HG03575 (cell line): Measurements from ENCODE around the gene SLX4IP.

Experiments
- ATAC-seq: cut with Tn5 transposase; IDR thresholded peaks from one replicate; pipeline ENCODE4 v1.9.1; 2021; ENCODE audit not compliant: unreplicated experiment, insufficient number of reproducible peaks, low FRiP score; ENCODE audit errors: extremely low read depth

SLX4IP gene

DNA sequence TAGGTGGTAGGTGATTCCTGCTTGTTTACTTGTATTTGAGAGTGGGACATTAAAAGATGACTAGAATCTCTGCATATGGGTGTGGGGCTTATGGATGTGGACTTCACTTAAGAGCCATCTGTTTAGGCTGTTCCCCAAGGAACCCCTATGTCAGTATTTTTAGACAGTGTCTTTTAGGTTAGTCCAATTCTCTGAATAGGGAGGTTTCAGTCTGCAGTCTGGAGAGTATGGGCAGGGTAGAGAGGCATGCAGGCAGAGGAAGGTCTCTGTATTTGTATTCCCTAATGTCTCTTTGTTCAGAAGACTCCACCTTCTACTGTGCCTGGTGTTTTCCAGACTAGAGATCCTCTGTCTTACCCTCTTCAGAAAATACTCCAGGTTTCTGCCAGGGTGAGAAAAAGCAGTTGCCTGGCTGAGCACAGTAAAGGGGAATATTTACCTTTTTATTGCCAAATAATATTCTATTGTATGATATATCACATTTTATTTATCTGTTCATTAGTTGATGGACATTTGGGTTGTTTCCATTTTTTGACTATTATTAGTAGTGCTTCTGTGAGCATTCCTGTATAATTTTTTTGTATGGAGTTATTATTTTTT is 19.1 kb downstream of the SLX4IP start:
- ATAC-seq = no peak

GRCh38 chr20:10461495-10461894 is 26.4 kb downstream of the SLX4IP start:
- ATAC-seq = no peak

DNA sequence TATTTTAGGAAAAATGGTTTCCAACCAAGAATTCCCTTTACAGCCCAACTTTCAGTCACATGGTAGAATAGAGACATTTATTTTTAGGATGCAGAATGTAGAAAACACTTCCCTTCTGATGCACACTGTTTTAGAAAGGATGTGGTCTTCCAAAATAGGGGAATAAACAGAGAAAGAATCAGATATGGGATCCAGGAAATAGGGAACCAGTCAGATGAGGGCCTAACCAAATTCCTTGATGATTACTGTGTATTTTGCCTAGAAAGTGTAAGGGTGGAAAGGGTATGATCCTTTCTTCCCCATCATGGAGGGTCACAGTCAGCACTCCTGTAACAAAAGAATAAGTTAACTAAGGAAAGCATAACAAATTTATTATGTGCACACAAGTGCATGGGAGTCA is 27.4 kb downstream of the SLX4IP start:
- no peak for ATAC-seq

GRCh38 chr20:10463622-10464021 is 28.5 kb downstream of the SLX4IP start:
- ATAC-seq = no peak

DNA sequence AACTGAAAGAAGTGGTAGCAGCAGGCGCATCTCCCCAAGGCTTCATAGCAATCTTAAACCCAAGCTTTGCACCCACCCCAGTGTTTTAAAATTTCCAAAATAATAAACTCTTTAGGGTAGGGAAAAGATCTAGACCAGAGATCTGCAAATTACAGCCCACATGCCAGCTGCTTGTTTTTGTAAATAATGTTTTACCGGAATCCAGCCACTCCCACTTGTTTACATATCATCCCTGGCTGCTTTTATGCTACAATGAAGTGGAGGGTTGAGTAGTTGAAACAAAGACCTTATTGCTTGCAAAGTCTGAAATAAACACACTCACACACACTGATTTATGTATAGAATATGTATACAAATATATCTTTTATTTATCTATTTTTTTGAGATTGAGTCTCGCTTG is 30.0 kb downstream of the SLX4IP start:
- ATAC-seq = no peak

GRCh38 chr20:10466325-10466724 is 31.2 kb downstream of the SLX4IP start:
- no peak for ATAC-seq

DNA sequence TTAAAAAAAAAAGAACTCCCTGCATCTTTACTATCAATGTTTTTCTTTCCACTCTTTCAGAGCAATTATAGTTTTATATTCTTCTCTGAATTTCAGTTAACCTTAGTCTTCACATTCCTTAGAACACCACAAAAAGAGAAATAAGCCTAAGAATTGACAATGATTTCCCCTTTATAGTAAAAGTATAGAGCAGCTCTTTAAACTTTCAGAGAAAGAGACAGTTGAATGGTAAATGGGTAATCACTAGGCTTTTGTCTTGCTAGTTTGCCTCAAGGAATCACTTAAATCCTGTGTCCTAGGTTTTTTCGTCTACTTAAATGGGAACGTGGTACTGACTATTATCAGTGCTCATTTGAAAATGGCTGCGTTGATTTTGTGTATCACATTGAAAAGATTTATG is 31.8 kb downstream of the SLX4IP start:
- no peak for ATAC-seq

GRCh38 chr20:10467681-10468339 is 32.7 kb downstream of the SLX4IP start:
- no peak for ATAC-seq

DNA sequence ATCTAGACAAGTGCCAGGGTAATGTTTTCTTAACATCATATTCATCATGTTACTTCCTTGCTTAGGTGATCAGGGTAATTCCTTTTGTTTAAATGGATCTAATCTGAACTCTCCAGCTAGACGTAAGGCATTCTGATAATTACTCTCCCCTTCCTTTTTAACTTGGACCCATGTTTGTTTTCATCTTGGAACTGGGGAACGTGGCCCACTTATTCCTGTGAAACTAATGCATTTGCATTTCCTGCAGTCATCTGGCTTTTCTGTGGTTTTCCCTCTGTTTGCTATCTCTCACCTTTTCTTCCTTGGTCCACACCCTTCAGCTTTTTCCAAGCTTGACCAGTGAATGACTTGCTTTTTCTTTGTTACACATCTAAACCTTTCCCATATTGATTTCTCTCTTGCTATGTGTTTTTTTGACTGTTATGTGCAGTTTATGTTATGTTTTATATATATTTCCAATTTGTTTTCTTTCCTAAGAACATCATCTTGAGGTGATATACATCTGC is 33.3 kb downstream of the SLX4IP start:
- ATAC-seq = no peak

- ATAC-seq = no peak
Observed at GRCh38 chr20:10469056-10469455, 34.0 kb downstream of the SLX4IP start.

GRCh38 chr20:10469599-10469998 is 34.5 kb downstream of the SLX4IP start:
- no peak for ATAC-seq

- ATAC-seq = no peak
Observed at GRCh38 chr20:10470276-10470675, 35.2 kb downstream of the SLX4IP start.

DNA sequence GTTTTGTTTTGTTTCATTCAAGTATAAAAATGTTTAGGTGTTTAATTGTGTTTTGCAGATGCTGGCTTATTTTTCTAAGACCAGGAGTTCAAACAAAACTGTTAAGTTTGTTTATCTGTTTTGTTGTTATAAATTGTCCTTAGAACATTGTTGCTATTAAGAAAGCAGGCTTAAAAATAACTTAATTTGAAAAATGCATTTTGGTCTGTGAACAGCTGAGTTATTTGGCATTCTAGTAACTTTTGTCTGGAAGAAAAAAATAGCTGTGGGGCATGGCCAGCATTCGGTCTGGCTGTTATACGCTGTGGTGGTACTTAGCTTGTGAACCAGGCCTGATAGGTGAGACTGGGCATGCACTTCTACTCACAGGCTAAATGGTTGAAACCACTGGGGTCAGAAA is 37.8 kb downstream of the SLX4IP start:
- ATAC-seq = no peak

DNA sequence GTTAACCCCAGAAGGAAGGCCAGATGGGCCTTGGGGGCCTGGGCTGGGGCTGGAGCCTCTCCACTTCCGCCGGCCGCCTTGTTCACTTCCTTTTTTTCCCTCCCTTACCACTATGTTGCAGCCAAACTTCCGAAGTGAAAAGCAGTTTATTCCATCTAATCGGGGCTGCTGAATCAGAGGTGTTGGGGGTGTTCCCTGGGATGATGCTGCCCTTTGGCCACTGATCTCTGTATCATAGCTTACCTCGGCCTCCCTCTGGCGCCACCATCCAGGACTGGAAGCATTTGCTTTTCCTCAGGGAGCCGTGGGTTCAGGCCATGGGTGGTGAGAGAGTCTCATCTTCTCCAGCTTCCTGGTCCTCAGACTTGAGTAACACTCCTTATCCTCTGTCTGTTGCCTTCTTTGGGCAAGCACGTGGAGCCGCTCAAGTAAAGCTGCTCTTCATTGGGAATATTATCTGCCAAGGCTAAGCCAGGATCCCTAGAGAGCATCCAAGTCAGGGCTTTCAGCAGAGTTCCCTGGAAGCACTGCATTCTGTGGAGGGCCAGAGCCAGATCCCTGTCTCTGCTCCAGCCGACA is 39.6 kb downstream of the SLX4IP start:
- no peak for ATAC-seq

- no peak for ATAC-seq
Observed at GRCh38 chr20:10475225-10475624, 40.1 kb downstream of the SLX4IP start.

DNA sequence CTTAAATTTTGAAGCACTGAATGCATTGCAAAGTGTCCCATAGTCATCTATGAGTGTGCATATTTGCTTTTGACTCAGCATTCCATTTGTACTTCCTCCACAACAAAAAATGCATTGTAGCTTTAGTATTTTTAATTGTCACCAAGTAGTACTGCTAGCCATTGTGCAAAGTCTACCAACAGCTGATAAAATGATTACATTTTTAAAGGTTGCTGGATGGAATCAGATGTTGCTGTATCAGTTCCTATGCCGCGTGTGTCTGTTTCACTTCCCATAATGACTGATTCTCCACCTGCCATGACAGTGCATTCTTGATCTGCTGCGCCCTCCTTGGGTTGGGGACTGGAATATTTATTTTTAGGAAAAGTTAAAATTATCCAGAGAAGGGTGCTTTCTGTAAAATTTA is 41.2 kb downstream of the SLX4IP start:
- ATAC-seq = peak; percentile 42

- peak; percentile 44 for ATAC-seq
Observed at GRCh38 chr20:10478205-10478604, 43.1 kb downstream of the SLX4IP start.

DNA sequence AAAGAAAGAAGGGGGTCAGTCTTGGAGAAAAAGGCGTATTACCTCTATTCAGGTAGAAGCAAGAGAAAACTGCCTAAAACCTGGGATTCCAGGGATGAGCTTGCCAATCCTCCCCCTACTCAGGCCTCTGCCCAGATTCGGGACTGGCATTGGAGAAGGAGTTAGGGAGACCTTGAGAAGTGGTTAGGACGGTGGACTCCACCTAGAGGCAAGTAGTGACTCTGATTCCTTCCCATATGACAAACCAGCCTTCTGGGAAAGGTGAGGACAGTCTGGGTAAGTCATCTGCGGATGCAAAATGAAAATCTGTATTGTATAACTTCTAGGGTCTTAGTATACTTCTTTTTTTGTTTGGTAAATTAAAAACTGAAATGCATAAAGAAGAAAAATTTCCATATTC is 43.8 kb downstream of the SLX4IP start:
- ATAC-seq = no peak

- ATAC-seq = no peak
Observed at GRCh38 chr20:10481676-10482075, 46.6 kb downstream of the SLX4IP start.

GRCh38 chr20:10483691-10484090 is 48.6 kb downstream of the SLX4IP start:
- no peak for ATAC-seq
